Cardiac fibroblast (primary cell): ENCODE results near the gene FTCD.
"Not testable (repeated sequence)": the region's sequence is repeated elsewhere in the genome, so short reads cannot be mapped to it uniquely, and the experiment has no call there.

Source experiments
- DNase-seq, 2 donors: peaks; one replicate each; pipeline versions ENCODE4 v3.0.0 to v3.0.0-alpha.2; 2010; ENCODE audit warnings: low read depth in 2 of 2
- H3K4me3 ChIP-seq, 2 donors: replicated peaks in 1 of 2; 1 replicate in 1 of 2; 2 replicates in 1 of 2; pipeline ENCODE4 v1.5.1; 2011; ENCODE audit warnings: low read depth in 2 of 2, low read length in 2 of 2, mild to moderate bottlenecking in 2 of 2, moderate library complexity in 1 of 2
- CTCF ChIP-seq: IDR thresholded peaks from one replicate; pipeline ENCODE4 v1.5.1; 2011; ENCODE audit warnings: low read depth, mild to moderate bottlenecking, low read length, inconsistent platforms

The FTCD gene

GRCh38 chr21:46181436-46181835, 26.1 kb upstream of the FTCD start:
- DNase-seq = no peak
- H3K4me3 ChIP-seq = no peak overlapping the region
- TF ChIP-seq CTCF = no peak

- no peak for DNase-seq
- TF ChIP-seq CTCF = no peak
- no peak overlapping the region for H3K4me3 ChIP-seq
Measured at GRCh38 chr21:46180778-46181391, 25.5 kb upstream of the FTCD start.

- no peak for DNase-seq
- no peak overlapping the region for H3K4me3 ChIP-seq
- TF ChIP-seq CTCF = no peak
Measured at GRCh38 chr21:46180079-46180722, 24.8 kb upstream of the FTCD start.

GRCh38 chr21:46179708-46180078, 24.3 kb upstream of the FTCD start:
- TF ChIP-seq CTCF = no peak
- no peak for DNase-seq
- H3K4me3 ChIP-seq = no peak overlapping the region

- TF ChIP-seq CTCF = no peak
- no peak for DNase-seq
Measured at GRCh38 chr21:46178961-46179360, 23.6 kb upstream of the FTCD start.

GRCh38 chr21:46176443-46177129, 21.2 kb upstream of the FTCD start:
- DNase-seq, H3K4me3 ChIP-seq: not testable (repeated sequence)

More at GRCh38 chr21:46178961-46179360, 23.6 kb upstream of the FTCD start:
- H3K4me3 ChIP-seq = no peak overlapping the region

- TF ChIP-seq CTCF = no peak
- H3K4me3 ChIP-seq = no peak overlapping the region
- no peak for DNase-seq
Measured at GRCh38 chr21:46173573-46173972, 18.2 kb upstream of the FTCD start.
